NCI-H524 (cell line): ENCODE measurements around the gene TEAD4.

Source experiments
- DNase-seq, 2 experiments: peaks; one replicate each; lab custom pipeline; 2025; lab: John Stamatoyannopoulos, UW

TEAD4 gene

GRCh38 chr12:2960996-2961616 lies 1.9 kb downstream of the TEAD4 start:
- no peak for DNase-seq

GRCh38 chr12:2961705-2962104 lies 2.5 kb downstream of the TEAD4 start:
- no peak for DNase-seq

GRCh38 chr12:2963154-2963759 lies 4.1 kb downstream of the TEAD4 start:
- peak; percentile 35 to 59 for DNase-seq

- no peak for DNase-seq
Measured at GRCh38 chr12:2963760-2964292, 4.6 kb downstream of the TEAD4 start.

- no peak for DNase-seq
Measured at GRCh38 chr12:2967651-2968050, 8.5 kb downstream of the TEAD4 start.

- DNase-seq = no peak
Measured at GRCh38 chr12:2970744-2971143, 11.5 kb downstream of the TEAD4 start.

GRCh38 chr12:2973566-2973965 lies 14.4 kb downstream of the TEAD4 start:
- no peak for DNase-seq

GRCh38 chr12:2974560-2974971 lies 15.4 kb downstream of the TEAD4 start:
- DNase-seq = no peak

- DNase-seq = no peak
Measured at GRCh38 chr12:2976581-2976996, 17.4 kb downstream of the TEAD4 start.

- DNase-seq = no peak
Measured at GRCh38 chr12:2977776-2978175, 18.6 kb downstream of the TEAD4 start.

GRCh38 chr12:2979806-2980205 lies 20.6 kb downstream of the TEAD4 start:
- DNase-seq = no peak

- no peak for DNase-seq
Measured at GRCh38 chr12:2980630-2981029, 21.4 kb downstream of the TEAD4 start.

GRCh38 chr12:2982361-2982760 lies 23.2 kb downstream of the TEAD4 start:
- peak in 1 of 2 experiments; percentile 11 for DNase-seq

GRCh38 chr12:2984249-2984648 lies 25.1 kb downstream of the TEAD4 start:
- DNase-seq = no peak

GRCh38 chr12:2984698-2985097 lies 25.5 kb downstream of the TEAD4 start:
- DNase-seq = no peak

- no peak for DNase-seq
Measured at GRCh38 chr12:2986876-2987275, 27.7 kb downstream of the TEAD4 start.

GRCh38 chr12:2988494-2988893 lies 29.3 kb downstream of the TEAD4 start:
- no peak for DNase-seq

- DNase-seq = no peak
Measured at GRCh38 chr12:2992724-2993123, 33.5 kb downstream of the TEAD4 start.

GRCh38 chr12:2997989-2998670 lies 38.9 kb downstream of the TEAD4 start:
- DNase-seq = no peak

GRCh38 chr12:2998789-2999264 lies 39.6 kb downstream of the TEAD4 start:
- DNase-seq = no peak

- no peak for DNase-seq
Measured at GRCh38 chr12:2999265-2999841, 40.2 kb downstream of the TEAD4 start.

GRCh38 chr12:3000548-3001275 lies 41.5 kb downstream of the TEAD4 start:
- DNase-seq = peak in 1 of 2 experiments; percentile 35
